ENCODE results near the gene ZBTB7B. TPM values are rescaled to one million over a fixed set of nuclear protein-coding genes. Genes with fewer than 3 reads are reported as not detected.

Gene ZBTB7B
- total and polyA plus RNA-seq, 9 of the 15 experiments (the other 6 are each of a cell fraction or from before 2014, with no cell fraction given) = 0.04 to 46.5 (median 15.2) TPM

GRCh38 chr1:154961207-154962155, 41.1 kb upstream of the ZBTB7B start, which contains the start of gene PYGO2 (continued):
- TF ChIP-seq DDX20 (tag; IDR thresholded peaks at IDR 0.05; ENCODE audit: low read depth) (no peak), YBX1 (IDR thresholded peaks at IDR 0.05) (no peak), ARID2 (IDR thresholded peaks at IDR 0.05) (no peak), PRPF4 (IDR thresholded peaks at IDR 0.05; ENCODE audit: insufficient read depth, low read depth, low read length, poor library complexity, severe bottlenecking) (no peak)

DNA sequence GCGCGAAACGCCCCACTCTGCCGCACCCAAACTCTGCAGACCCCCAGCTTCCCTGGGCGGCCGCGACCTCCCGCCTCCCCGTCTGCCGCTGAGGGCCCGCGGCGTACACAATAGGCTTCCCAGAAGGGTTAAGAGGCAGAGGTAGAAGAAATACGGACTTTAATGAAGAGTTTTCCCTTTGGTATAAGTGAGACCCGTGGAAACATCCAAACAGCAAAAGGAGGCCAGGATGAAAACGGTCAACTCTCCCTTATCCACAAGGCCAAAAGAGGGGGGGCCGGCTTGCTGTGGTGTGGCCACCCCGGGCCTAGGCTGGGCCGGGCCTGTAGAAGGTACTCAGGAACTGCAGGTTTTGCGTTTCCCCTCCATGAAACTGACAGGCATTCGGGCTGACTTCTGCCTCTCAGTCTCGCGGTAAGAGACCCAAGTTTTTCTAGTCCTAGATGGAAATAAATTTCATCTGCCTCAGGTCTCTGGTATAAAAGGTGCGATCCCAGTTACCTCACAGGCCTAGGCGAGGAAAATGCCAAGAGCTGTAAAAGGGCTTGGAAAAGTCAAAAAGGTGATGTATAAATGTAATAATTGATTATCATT, 40.3 kb upstream of the ZBTB7B start:
- H3K9ac ChIP-seq (ENCODE audit: insufficient read depth in 1 of 2, low read depth in 2 of 2, low read length in 2 of 2) = peak overlapping the region; percentile 97 to 99
- H3K27me3 ChIP-seq (ENCODE audit: control insufficient read depth in 2 of 2, insufficient read depth in 2 of 2, low read length in 2 of 2) = no peaks in the 10 kb centered on the region
- H4K20me1 ChIP-seq (replicated peaks; ENCODE audit: control insufficient read depth, insufficient read depth, low read length) = no peaks in the 10 kb centered on the region
- 6% methylated on average over 23 of the region's 25 CpGs for WGBS (ENCODE audit: insufficient coverage, low coverage, missing lambda C conversion rate)
- FAIRE-seq = no peak
- BruUV-seq (replicated peaks) = TSS peak; percentile 80
- H3K4me1 ChIP-seq (replicated peaks in 1 of 2; ENCODE audit: control insufficient read depth in 2 of 2, insufficient read depth in 2 of 2, low read length in 2 of 2) = peaks cover 20 to 47% of the 10 kb centered on the region in 2 experiments
- in situ Hi-C loops (cut with MboI) = no loop called here
- H3K9me3 ChIP-seq (replicated peaks; ENCODE audit: control insufficient read depth, insufficient read depth, low read depth, low read length) = no peaks in the 10 kb centered on the region
- DNase-seq (ENCODE audit: extremely low read depth in 1 of 4, low spot score in 3 of 4) = peak in 2 of 4 experiments; percentile 56 to 60
- H2AFZ ChIP-seq (ENCODE audit: low read depth, low read length) = peak overlapping the region; percentile 98
- peak overlapping the region; percentile 91 for H3K4me3 ChIP-seq
- peak; percentile 49 for ATAC-seq
- H3K4me2 ChIP-seq (ENCODE audit: insufficient read depth, low read length) = peak overlapping the region; percentile 90
- no peaks in the 10 kb centered on the region for H3K9me1 ChIP-seq (ENCODE audit: control insufficient read depth, insufficient read depth, low read length)
- H3K27ac ChIP-seq (ENCODE audit: extremely low read depth, low read depth, low read length) = peak overlapping the region; percentile 99
- ChIA-PET POLR2A (interaction anchor here (0.5 to 7.0 kb wide), 5 partner anchors 10 to 66 kb away, joined by 3 to 80 read pairs (median 5); partner anchors contain the start of genes CKS1B and SHC1), CTCF (ENCODE audit: low intra/inter-chr PET ratio) (interaction anchor here (0.7 to 2.7 kb wide), 7 partner anchors 34 to 403 kb away, joined by 3 to 28 read pairs (median 4); no protein-coding TSS in a partner anchor)
- peaks cover 65% of the 10 kb centered on the region; the same call in 2 of the 3 replicates for H3K36me3 ChIP-seq (ENCODE audit: control insufficient read depth, insufficient read depth, low read length)
- intact Hi-C loops (cut with micrococcal nuclease) = loop anchor here (5.0 kb wide), 1 partner anchor 120 kb away; no protein-coding TSS in a partner anchor
- peaks cover 36% of the 10 kb centered on the region for H3K79me2 ChIP-seq (ENCODE audit: control insufficient read depth, insufficient read depth, low read length)
- 0 out of 2 replicates have a peak, but pooled peaks have one; percentile 7 for TF ChIP-seq HBP1 (CRISPR knock-in tag; IDR thresholded peaks at IDR 0.05)
- 0 out of 2 replicates have a peak, but pooled peaks have one; percentile 49 for TF ChIP-seq CGGBP1 (CRISPR knock-in tag; IDR thresholded peaks at IDR 0.05)
- TF ChIP-seq FOXK1 (CRISPR knock-in tag; IDR thresholded peaks at IDR 0.05; ENCODE audit: borderline replicate concordance) = no peak
- TF ChIP-seq SLC30A9 (CRISPR knock-in tag; IDR thresholded peaks at IDR 0.05) = 0 out of 2 replicates have a peak, but pooled peaks have one; percentile 3
- TF ChIP-seq SOX6 (IDR thresholded peaks at IDR 0.05) = no peak
- TF ChIP-seq ZFX (CRISPR knock-in tag; IDR thresholded peaks at IDR 0.05) = peak; percentile 86
- TF ChIP-seq ZC3H4 (CRISPR knock-in tag; IDR thresholded peaks at IDR 0.05; ENCODE audit: borderline replicate concordance) = peak; percentile 45; the same call in 1 of the 2 replicates
- TF ChIP-seq RB1 (IDR thresholded peaks at IDR 0.05; ENCODE audit: low read depth) = 0 out of 2 replicates have a peak, but pooled peaks have one; percentile 2
- TF ChIP-seq DACH1 (IDR thresholded peaks at IDR 0.05; ENCODE audit: partially characterized antibody) = no peak
- TF ChIP-seq FOXP1 (CRISPR knock-in tag; IDR thresholded peaks at IDR 0.05) = peak; percentile 46; the same call in 1 of the 2 replicates
- TF ChIP-seq ZNF740 (CRISPR knock-in tag; IDR thresholded peaks at IDR 0.05) = peak; percentile 50; the same call in 1 of the 2 replicates
- TF ChIP-seq ZNF740 (tag; IDR thresholded peaks at IDR 0.05) = peak in 1 of 2 experiments; percentile 54; a peak in 2 of 4 replicates

Data from K562 (cell line).